Heart left ventricle (tissue), 16 donors: ENCODE data around the gene AP3B2. TPM values are rescaled to one million over a fixed set of nuclear protein-coding genes. Genes with fewer than 3 reads are reported as not detected.

Source experiments
- ATAC-seq, 4 donors: fragments of 200-7000 bp; cut with Tn5 transposase; one replicate each; pipeline ENCODE4 v1.9.1; 2020 to 2022; ENCODE audit warnings: moderate library complexity in 4 of 4, mild to moderate bottlenecking in 3 of 4, moderate number of reproducible peaks in 1 of 4
- DNase-seq, 5 donors: peaks; one replicate each; pipeline ENCODE4 v3.0.0-alpha.2; 2020
- H3K27ac ChIP-seq, 12 donors: fragments of 200-600 bp; sonication (generic) in 4 of 12; one replicate each; pipeline versions ENCODE4 v1.5.0 to v1.8.0; 2016 to 2022; ENCODE audit warnings: mild to moderate bottlenecking in 2 of 12
- H3K27me3 ChIP-seq, 9 donors: fragments of 200-600 bp; sonication (generic) in 2 of 9; one replicate each; pipeline versions ENCODE4 v1.5.1 to v1.8.0; 2016 to 2022; ENCODE audit warnings: mild to moderate bottlenecking in 3 of 9
- H3K36me3 ChIP-seq, 9 donors: fragments of 200-600 bp; sonication (generic) in 2 of 9; one replicate each; pipeline versions ENCODE4 v1.5.0 to v1.8.0; 2018 to 2022; ENCODE audit warnings: mild to moderate bottlenecking in 2 of 9
- H3K4me1 ChIP-seq, 12 donors: fragments of 200-600 bp; sonication (generic) in 4 of 12; one replicate each; pipeline versions ENCODE4 v1.5.0 to v1.8.0; 2016 to 2022; ENCODE audit warnings: mild to moderate bottlenecking in 3 of 12
- H3K4me3 ChIP-seq, 12 donors: fragments of 200-600 bp; sonication (generic) in 4 of 12; one replicate each; pipeline versions ENCODE4 v1.5.0 to v1.8.0; 2017 to 2022; ENCODE audit warnings: mild to moderate bottlenecking in 9 of 12, moderate library complexity in 4 of 12
- H3K9me3 ChIP-seq, 12 donors: fragments of 200-600 bp; sonication (generic) in 4 of 12; one replicate each; pipeline versions ENCODE4 v1.5.0 to v1.8.0; 2016 to 2022; ENCODE audit warnings: mild to moderate bottlenecking in 1 of 12
- CTCF ChIP-seq, 12 donors: fragments of 200-600 bp; sonication (generic) in 4 of 12; IDR thresholded peaks; one replicate each; pipeline versions ENCODE4 v1.5.0 to v1.8.0; 2018 to 2022; ENCODE audit warnings: antibody characterized with exemption in 12 of 12, mild to moderate bottlenecking in 5 of 12
- POLR2A ChIP-seq, 2 donors: fragments of 450-650 bp; IDR thresholded peaks; one replicate each; pipeline ENCODE4 v1.6.1; 2017; ENCODE audit warnings: antibody characterized with exemption in 2 of 2, mild to moderate bottlenecking in 2 of 2, moderate library complexity in 2 of 2
- WGBS, 4 donors: extraction: QIAGEN DNeasy Blood & Tissue Kit in 2 of 4; methylation state at CpG; one replicate each; pipeline versions ENCODE4 v1.1.5 to v1.1.7; 2013 to 2018; 5-methylcytosine and 5-hydroxymethylcytosine counted together
- intact Hi-C, 10 donors: fragments of 100-400 bp; cut with DNase I; formaldehyde crosslinking; loops; one replicate each; pipeline versions ENCODE4 v1.11.1 to v1.14.2; 2022
- polyA plus RNA-seq, 2 donors: library from polyadenylated mRNA; stranded (reverse); fragments of 200-250 nt; gene quantifications; one replicate each; pipeline ENCODE4 v1.2.3, GENCODE V29; 2013
- total RNA-seq, 9 donors: library from RNA; depleted of rRNA in 2 of 9; stranded (reverse); fragments of >200 nt in 2 of 9; fragmentation: NEBNext Ultra II Directional in 3 of 9; extraction: Animal tissue kit (Norgen Biotek cat#: 25700) in 3 of 9; gene quantifications; one replicate each; pipeline versions ENCODE4 v1.1.0 to v1.2.4, GENCODE V29; 2016 to 2023
- donor health status: ischemic (EF 13 %, LVEDD 7.1; RV severe dilation, severe dysfunction).
- donor health status: healthy with polysubstance abuse.
- donor health status: DM: no; HTN: yes; CAD: no.
- donor health status: DM: no; HTN: no; CAD: no.
- donor health status: ischemic (EF 25% LVEDD 6.9; RV normal size, moderate dysfunction).
- donor health status: ischemic (EF 25% LVEDD 5.7; RV mildly dilated, moderate dysfunction).
- donor health status: healthy.
- donor health status: DM: yes; HTN: yes; CAD: no.
- donor health status: ischemic (EF 35%, LVEDD 5.7; RV mildly dilated, moderate dysfunction).
- donor health status: nonischemic (EF 11% LVEDD 7.7; RV severe dilation, severe dysfunction).
- donor health status: DM: yes; HTN: yes; CAD: no.
- donor health status: PGD.
- donor health status: ischemic (EF 29% LVEDD 5.4; RV normal size, mild dysfunction).
- donor health status: nonischemic (EF 23%, LVEDD 6.1; RV moderate dilation, normal function).

Gene AP3B2
- total and polyA plus RNA-seq, 11 donors, result 0.06 to 5.2 (median 0.41) TPM; not detected in 3

DNA sequence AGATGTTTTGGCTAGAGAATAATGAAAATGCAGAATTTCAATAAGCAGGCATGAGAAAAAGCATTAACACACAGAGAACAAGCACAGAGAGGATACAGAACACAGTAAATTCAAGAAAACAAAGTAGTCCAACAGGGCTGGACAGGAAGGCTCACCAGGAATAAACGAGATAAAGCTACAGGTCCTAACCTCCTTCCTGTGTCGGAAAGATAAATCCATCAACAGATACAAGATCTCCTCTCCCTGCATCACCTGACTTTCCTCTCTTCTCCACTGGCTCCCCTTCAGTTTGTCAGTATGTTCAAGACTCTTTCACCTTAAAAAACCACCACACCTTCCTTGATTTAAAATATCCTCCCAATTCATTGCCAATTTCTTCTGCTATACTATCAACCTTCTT, 73.9 kb downstream of the AP3B2 start:
- Histone ChIP-seq H3K9me3 (no peaks in the 10 kb centered on the region), H3K4me1 (no peaks in the 10 kb centered on the region), H3K36me3 (no peaks in the 10 kb centered on the region), H3K27ac (no peak overlapping the region), H3K27me3 (peaks cover 0 to 35% (median 10%) of the 10 kb centered on the region in 9 donors), H3K4me3 (no peak overlapping the region)
- TF ChIP-seq POLR2A (IDR thresholded peaks at IDR 0.05), result no peak
- TF ChIP-seq CTCF (IDR thresholded peaks at IDR 0.05), result no peak
- ATAC-seq, result no peak
- DNase-seq, result no peak
- intact Hi-C loops, result no loop called here
- 28 to 46% (median 37%) methylated on average over 2 of the region's 2 CpGs for WGBS, 4 donors

- H3K4me1 ChIP-seq, result no peaks in the 10 kb centered on the region
- intact Hi-C loops, result no loop called here
- H3K4me3 ChIP-seq, result no peak overlapping the region
- DNase-seq (no peak), ATAC-seq (no peak)
- 62 to 66% (median 64%) methylated on average over 4 of the region's 4 CpGs for WGBS, 4 donors
- H3K27ac ChIP-seq, result no peak overlapping the region
- peaks cover 0 to 6% (median 0%) of the 10 kb centered on the region in 9 donors for H3K27me3 ChIP-seq
- no peaks in the 10 kb centered on the region for H3K36me3 ChIP-seq
- no peak for TF ChIP-seq CTCF (IDR thresholded peaks at IDR 0.05)
- no peak for TF ChIP-seq POLR2A (IDR thresholded peaks at IDR 0.05)
- H3K9me3 ChIP-seq, result no peaks in the 10 kb centered on the region
Measured at GRCh38 chr15:82630033-82630432, 79.6 kb downstream of the AP3B2 start.

DNA sequence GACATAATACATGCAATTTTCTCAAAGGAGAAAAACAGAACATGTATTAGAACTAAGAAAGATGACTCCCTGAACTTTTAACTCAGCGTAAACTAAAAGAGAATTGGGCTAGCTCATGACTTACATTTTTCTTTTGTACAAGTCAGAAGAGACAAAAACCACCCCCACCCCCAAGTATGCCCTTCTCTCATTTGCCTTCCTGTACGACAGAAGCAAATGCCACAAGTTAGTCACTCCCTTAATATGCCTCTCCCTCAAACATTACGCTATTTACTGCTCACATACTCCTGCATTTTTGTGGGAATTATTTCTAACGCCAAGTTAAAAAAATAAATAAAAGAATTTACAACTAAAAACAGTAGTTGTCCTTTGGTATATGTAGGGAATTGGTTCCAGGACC, 84.5 kb downstream of the AP3B2 start:
- DNase-seq (no peak), ATAC-seq (no peak)
- H3K27me3 ChIP-seq, result peaks cover 0 to 4% (median 0%) of the 10 kb centered on the region in 9 donors
- no peak overlapping the region for H3K4me3 ChIP-seq
- no peak for TF ChIP-seq POLR2A (IDR thresholded peaks at IDR 0.05)
- no peak for TF ChIP-seq CTCF (IDR thresholded peaks at IDR 0.05)
- intact Hi-C loops, result no loop called here
- H3K4me1 ChIP-seq, result no peaks in the 10 kb centered on the region
- 80 to 86% (median 84%) methylated on average over 4 of the region's 4 CpGs for WGBS, 4 donors
- H3K27ac ChIP-seq, result no peak overlapping the region
- H3K36me3 ChIP-seq, result no peaks in the 10 kb centered on the region
- no peaks in the 10 kb centered on the region for H3K9me3 ChIP-seq

DNA sequence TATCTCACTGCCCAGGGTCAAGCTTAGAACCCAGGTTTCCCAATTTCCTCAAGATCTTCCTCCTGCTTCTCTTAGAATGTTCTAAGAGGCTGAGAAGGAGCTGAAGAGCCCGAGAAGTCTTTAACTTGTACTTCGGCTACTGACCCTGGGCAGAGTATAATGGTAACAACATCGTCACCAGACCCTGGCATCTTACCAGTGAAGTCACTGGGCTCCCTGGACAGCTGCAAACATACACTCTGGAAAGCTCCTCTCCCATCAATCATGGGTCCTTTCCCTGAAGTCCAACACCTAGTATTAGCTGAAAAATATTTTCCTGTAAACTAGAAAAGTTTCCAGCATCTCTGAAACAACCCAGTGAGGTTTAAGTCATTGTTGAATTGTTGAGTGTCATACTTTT, 85.2 kb downstream of the AP3B2 start:
- Histone ChIP-seq H3K9me3 (no peaks in the 10 kb centered on the region), H3K27ac (no peak overlapping the region), H3K36me3 (no peaks in the 10 kb centered on the region), H3K4me1 (no peaks in the 10 kb centered on the region), H3K27me3 (peaks cover 0 to 4% (median 0%) of the 10 kb centered on the region in 9 donors), H3K4me3 (no peak overlapping the region)
- no peak for ATAC-seq
- WGBS, 4 donors, result 84 to 91% (median 85%) methylated on average over 3 of the region's 3 CpGs
- no peak for DNase-seq
- TF ChIP-seq POLR2A (IDR thresholded peaks at IDR 0.05) (no peak), CTCF (IDR thresholded peaks at IDR 0.05) (no peak)
- intact Hi-C loops, result loop anchor here in 1 of 10 donors (5.0 kb wide), 1 partner anchor 52 kb away; no protein-coding TSS in a partner anchor
